Central memory CD8-positive, alpha-beta T cell (primary cell): ENCODE data around the gene ZNF594.
"Not testable (repeated sequence)": the region's sequence is repeated elsewhere in the genome, so short reads cannot be mapped to it uniquely, and the experiment has no call there.

ENCODE experiments used
- ATAC-seq: fragments of 150-1000 bp; cut with Tn5 transposase; replicated peaks from 2 replicates; pipeline ENCODE4 v1.10.0; 2022; ENCODE audit warnings: mild to moderate bottlenecking, moderate FRiP score, moderate number of reproducible peaks; ENCODE audit not compliant: poor library complexity, severe bottlenecking; ENCODE audit errors: extremely low read depth
- DNase-seq, 2 donors: peaks; one replicate each; pipeline ENCODE4 v3.0.0; 2021; ENCODE audit warnings: low spot score in 2 of 2
- H3K27ac Mint-ChIP-seq: one replicate; pipeline ENCODE4 v1.8.0; 2022; ENCODE audit warnings: low read depth, mild to moderate bottlenecking, moderate library complexity, mixed read lengths
- H3K27me3 Mint-ChIP-seq: one replicate; pipeline ENCODE4 v1.8.0; 2022; ENCODE audit warnings: mixed read lengths
- H3K36me3 Mint-ChIP-seq: one replicate; pipeline ENCODE4 v1.8.0; 2022; ENCODE audit warnings: mild to moderate bottlenecking, moderate library complexity, mixed read lengths; ENCODE audit not compliant: insufficient read depth
- H3K4me1 Mint-ChIP-seq: one replicate; pipeline ENCODE4 v1.8.0; 2022; ENCODE audit warnings: mixed read lengths
- H3K4me3 Mint-ChIP-seq: one replicate; pipeline ENCODE4 v1.8.0; 2022; ENCODE audit warnings: mild to moderate bottlenecking, moderate library complexity, mixed read lengths
- H3K9me3 Mint-ChIP-seq: one replicate; pipeline ENCODE4 v1.8.0; 2022; ENCODE audit warnings: mixed read lengths

ZNF594 gene

DNA sequence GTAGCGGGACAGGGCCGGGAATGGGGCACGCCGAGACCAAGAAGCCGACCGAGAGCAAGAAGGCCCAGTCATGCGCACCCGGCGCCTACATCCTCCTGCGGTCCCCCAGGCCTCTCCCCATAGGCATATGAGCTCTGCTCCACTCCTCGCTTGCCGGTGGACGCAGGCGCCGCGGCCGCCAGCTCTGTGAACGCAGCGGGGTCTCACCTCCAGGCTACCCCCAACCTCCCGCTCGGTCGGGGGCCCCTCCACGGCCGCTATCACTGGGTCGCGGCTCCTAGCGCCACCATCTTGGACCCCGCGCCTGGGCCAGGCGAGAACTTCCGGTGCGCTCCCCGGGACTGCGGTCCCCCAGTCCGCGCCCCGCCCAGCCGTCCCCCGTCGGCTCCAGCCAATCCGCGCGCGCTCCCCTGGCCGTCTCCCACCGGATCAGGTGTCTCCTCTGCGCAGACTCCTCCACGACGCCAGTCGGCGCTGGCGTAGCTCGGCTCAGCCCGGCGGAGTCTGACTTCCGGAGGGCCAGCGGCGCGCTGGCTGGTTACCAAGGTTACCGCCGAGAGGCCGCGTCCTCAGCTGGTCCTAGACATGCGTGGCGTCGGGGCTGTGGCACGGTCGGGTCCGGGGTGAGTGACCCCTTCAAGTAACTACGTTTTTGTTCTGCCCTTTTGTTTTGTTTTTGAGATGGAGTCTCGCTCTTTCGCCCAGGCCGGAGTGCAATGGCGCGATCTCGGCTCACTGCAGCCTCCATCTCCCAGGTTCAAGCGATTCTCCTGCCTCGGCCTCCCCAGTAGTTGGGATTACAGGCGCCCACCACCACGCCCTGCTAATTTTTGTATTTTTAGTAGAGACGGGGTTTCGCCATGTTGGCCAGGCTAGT lies at the start of gene ZNF594:
Gene ZNF594, minus strand, starts transcription at position 328 of the 877 bp plus-strand sequence. CDS start 7,612 bp downstream, outside the sequence.
- H3K4me3 Mint-ChIP-seq = peak within 1 kb of the TSS; percentile 89
- peak within 1 kb of the TSS; percentile 93 for H3K27ac Mint-ChIP-seq
- H3K9me3 Mint-ChIP-seq = peaks cover 15% of the 10 kb centered on the region
- peak; percentile 99 for ATAC-seq
- peaks cover 13% of the 10 kb centered on the region for H3K36me3 Mint-ChIP-seq
- DNase-seq = peak; percentile 94 to 96
- no peaks in the 10 kb centered on the region for H3K27me3 Mint-ChIP-seq
- H3K4me1 Mint-ChIP-seq = peaks cover 38% of the 10 kb centered on the region

DNA sequence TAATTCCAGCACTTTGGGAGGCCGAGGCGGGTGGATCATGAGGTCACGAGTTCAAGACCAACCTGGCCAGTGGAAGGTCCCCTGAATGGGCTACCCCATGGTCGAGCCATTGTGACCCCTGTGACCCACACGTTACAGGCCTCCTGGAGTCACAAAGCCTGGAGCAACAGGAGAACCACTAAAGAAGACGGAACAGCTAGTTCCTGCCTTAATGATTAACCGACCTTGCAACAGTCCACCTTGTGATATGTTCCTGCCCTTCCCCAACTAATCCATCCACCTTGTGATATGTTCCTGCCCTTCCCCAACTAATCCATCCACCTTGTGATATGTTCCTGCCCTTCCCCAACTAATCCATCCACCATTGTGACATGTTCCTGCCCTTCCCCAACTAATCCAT lies 48.1 kb upstream of the ZNF594 start:
- H3K27ac Mint-ChIP-seq, H3K36me3 Mint-ChIP-seq, ATAC-seq, H3K4me3 Mint-ChIP-seq, H3K27me3 Mint-ChIP-seq, H3K9me3 Mint-ChIP-seq, DNase-seq: not testable (repeated sequence)
- peaks cover 59% of the 10 kb centered on the region for H3K4me1 Mint-ChIP-seq

GRCh38 chr17:5238333-5238732 lies 46.7 kb upstream of the ZNF594 start:
- peaks cover 60% of the 10 kb centered on the region for H3K4me1 Mint-ChIP-seq
- H3K27ac Mint-ChIP-seq = peak overlapping the region; percentile 90
- H3K27me3 Mint-ChIP-seq = no peaks in the 10 kb centered on the region
- peak overlapping the region; percentile 50 for H3K4me3 Mint-ChIP-seq
- H3K36me3 Mint-ChIP-seq = peaks cover 2% of the 10 kb centered on the region
- ATAC-seq (no peak), DNase-seq (no peak)
- H3K9me3 Mint-ChIP-seq = peaks cover 6% of the 10 kb centered on the region

DNA sequence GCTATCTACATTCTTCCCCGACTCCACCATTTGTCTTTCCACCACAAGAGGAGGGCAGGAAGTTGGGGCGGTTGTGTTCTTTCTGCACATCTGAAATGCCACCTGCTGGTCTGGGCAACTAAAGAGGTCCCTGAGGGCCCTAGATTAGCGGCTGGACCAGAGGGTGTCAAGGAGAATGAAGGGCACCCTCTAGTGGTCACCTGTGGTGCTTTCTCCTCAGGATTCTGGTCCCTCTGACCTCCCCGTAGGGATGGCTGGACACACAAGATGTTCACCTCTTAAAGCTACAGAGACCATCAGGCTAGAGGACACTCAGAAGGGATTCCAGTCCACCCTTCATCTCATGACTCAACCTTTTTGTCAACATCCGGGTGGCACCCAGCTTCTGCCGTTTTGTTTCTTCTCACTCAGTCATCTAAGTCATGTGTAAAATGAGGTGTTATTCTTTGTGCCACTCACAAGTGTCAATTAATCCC lies 45.9 kb upstream of the ZNF594 start:
- Mint-ChIP-seq H3K4me3 (peak overlapping the region; percentile 50), H3K9me3 (peaks cover 6% of the 10 kb centered on the region), H3K27me3 (no peaks in the 10 kb centered on the region), H3K4me1 (peaks cover 60% of the 10 kb centered on the region), H3K27ac (peak overlapping the region; percentile 90), H3K36me3 (no peaks in the 10 kb centered on the region)
- DNase-seq (peak in 1 of 2 donors; percentile 37), ATAC-seq (peak; percentile 65)

- no peak for DNase-seq
- Mint-ChIP-seq H3K36me3 (no peaks in the 10 kb centered on the region), H3K27ac (peak overlapping the region; percentile 90), H3K4me1 (peaks cover 58% of the 10 kb centered on the region), H3K27me3 (no peaks in the 10 kb centered on the region), H3K9me3 (peaks cover 6% of the 10 kb centered on the region), H3K4me3 (peak overlapping the region; percentile 50)
- no peak for ATAC-seq
Observed at GRCh38 chr17:5236938-5237540, 45.4 kb upstream of the ZNF594 start.

- H3K27me3 Mint-ChIP-seq = no peaks in the 10 kb centered on the region
- H3K27ac Mint-ChIP-seq = peak within 1 kb of the TSS; percentile 67
- DNase-seq (no peak), ATAC-seq (no peak)
- H3K4me1 Mint-ChIP-seq = peaks cover 51% of the 10 kb centered on the region
- H3K36me3 Mint-ChIP-seq = peaks cover 1% of the 10 kb centered on the region
- H3K4me3 Mint-ChIP-seq = no peak within 1 kb of the TSS
- H3K9me3 Mint-ChIP-seq = peaks cover 6% of the 10 kb centered on the region
Observed at GRCh38 chr17:5234645-5235576, 43.2 kb upstream of the ZNF594 start, which contains the start of gene SCIMP. TSS of gene SCIMP (minus strand) at chr17:5234860. CDS start at chr17:5234755, 105 bp downstream.

GRCh38 chr17:5233492-5233891 lies 41.8 kb upstream of the ZNF594 start:
- not testable (repeated sequence) for H3K36me3 Mint-ChIP-seq, H3K27ac Mint-ChIP-seq
- peaks cover 61% of the 10 kb centered on the region for H3K4me1 Mint-ChIP-seq

DNA sequence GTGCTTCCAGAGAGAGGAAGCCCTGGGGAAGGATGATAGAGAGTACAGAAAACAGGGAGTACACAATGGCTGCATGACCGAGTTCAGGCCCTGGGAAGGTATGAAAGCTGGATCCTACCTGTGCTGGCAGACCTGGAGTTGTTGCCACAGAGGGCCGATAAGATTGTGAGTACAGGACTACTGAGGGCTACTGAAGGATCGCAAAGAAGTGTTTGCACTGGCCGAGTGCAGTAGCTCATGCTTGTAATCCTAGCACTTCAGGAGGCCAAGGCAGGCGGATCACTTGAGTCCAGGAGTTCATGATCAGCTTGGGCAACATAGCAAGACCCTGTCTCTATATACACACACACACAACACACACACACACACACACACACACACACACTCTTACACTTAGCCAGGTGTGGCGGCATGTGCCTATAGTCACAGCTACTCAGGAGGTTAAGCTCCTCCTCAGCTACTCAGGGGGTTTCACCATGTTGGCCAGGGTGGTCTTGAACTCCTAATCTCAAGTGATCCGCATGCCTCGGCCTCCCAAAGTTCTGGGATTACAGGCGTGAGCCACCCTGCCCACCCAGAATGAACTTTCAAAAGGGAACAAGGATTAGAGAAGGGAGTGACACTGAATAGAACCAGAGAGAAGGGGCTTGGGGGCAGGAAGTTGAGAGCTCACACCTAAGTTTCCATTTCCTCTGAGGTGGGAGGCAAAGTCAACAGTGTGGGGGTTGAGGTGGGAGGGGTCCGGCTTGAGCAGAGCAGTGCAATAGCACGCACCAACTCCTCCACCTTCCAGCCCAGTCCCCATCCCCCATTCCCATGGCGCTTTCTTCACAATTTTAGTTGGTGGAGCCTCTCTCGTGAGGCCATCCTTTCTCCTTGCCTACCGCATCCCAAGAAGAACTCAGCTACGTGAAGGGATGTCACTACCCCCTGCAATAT lies 35.5 kb upstream of the ZNF594 start:
- Mint-ChIP-seq H3K4me1 (peaks cover 62% of the 10 kb centered on the region), H3K27me3 (no peaks in the 10 kb centered on the region), H3K36me3 (peaks cover 11% of the 10 kb centered on the region), H3K27ac (peak overlapping the region; percentile 96), H3K9me3 (no peaks in the 10 kb centered on the region), H3K4me3 (peak overlapping the region; percentile 75)
- peak; percentile 91 for ATAC-seq
- peak in 1 of 2 donors; percentile 53 for DNase-seq

More at GRCh38 chr17:5233492-5233891, 41.8 kb upstream of the ZNF594 start:
- not testable (repeated sequence) for H3K4me3 Mint-ChIP-seq, DNase-seq, H3K9me3 Mint-ChIP-seq, H3K27me3 Mint-ChIP-seq, ATAC-seq

DNA sequence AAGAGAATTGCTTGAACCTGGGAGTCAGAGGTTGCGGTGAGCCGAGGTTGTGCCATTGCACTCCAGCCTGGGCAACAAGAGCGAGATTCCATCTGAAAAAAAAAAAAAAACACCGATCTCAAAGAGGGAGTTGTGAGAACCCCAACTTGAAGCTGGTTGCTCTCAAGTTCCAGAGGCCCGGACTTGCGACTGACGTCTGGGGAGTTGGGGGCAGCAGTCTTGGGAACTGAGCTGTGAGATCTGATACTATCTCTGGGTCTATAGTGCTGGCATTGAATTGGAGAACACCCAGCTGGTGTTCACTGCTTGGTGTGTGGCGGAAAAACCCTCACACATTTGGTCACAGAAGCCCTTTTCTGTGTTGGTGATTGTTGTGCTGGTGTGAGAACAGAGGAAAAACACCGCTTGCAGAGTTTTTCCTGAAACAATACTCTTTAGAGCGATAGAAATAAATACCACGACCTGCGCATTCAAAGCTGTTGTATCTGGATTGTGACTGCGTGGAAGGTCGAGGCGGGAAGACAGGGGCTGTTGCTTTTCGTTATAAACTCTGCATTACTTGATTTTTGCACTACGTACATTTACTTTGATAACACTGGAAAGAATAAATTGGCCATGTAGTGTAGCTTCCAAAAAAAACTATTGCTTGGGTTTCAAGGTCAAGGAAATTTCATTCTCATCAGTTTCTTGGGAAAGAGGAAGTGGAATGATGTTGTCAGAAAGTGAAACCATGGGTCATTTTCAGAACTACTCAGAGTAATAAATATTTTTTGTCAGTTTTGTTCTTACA lies 34.2 kb upstream of the ZNF594 start:
- peak overlapping the region; percentile 75 for H3K4me3 Mint-ChIP-seq
- H3K4me1 Mint-ChIP-seq = peaks cover 71% of the 10 kb centered on the region
- peak in 1 of 2 donors; percentile 23 for DNase-seq

DNA sequence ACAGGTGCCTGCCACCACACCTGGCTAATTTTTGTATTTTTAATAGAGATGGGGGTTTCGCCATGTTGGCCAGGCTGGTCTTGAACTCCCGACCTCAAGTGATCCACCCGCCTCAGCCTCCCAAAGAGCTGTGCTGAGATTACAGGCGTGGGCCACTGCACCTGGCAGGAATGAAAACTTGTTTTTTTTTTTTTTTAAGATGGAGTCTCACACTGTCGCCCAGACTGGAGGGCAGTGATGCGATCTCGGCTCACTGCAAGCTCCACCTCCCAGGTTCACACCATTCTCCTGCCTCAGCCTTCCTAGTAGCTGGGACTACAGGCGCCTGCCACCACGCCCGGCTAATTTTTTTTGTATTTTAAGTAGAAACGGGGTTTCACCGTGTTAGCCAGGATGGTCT lies 30.2 kb upstream of the ZNF594 start:
- not testable (repeated sequence) for H3K27me3 Mint-ChIP-seq, ATAC-seq, DNase-seq, H3K9me3 Mint-ChIP-seq
- Mint-ChIP-seq H3K27ac (peak overlapping the region; percentile 90), H3K36me3 (peaks cover 17% of the 10 kb centered on the region), H3K4me1 (peaks cover 48% of the 10 kb centered on the region), H3K4me3 (peak overlapping the region; percentile 63)

More for the DNA sequence above, 34.2 kb upstream of the ZNF594 start:
- Mint-ChIP-seq H3K27me3 (no peaks in the 10 kb centered on the region), H3K27ac (peak overlapping the region; percentile 96), H3K36me3 (peaks cover 14% of the 10 kb centered on the region), H3K9me3 (no peaks in the 10 kb centered on the region)
- ATAC-seq = no peak

DNA sequence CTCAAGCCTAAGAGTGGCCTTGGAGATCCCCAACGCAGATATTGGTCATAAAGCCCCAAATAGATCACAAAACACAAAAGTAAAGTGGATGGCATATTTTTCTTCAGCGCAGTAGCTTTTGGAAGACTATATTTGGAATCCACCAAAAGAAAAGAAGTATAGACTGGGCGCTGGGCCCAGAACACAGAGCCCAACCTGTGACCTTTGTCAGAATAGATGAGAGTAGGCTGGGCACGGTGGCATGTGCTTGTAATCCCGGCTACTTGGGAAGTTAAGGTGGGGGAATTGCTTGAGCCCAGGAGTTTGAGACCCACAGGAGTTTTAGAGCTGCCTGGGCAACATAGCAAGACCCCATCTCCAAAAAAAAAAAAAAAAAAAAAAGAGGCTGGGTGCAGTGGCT lies 28.4 kb upstream of the ZNF594 start:
- Mint-ChIP-seq H3K27me3 (no peaks in the 10 kb centered on the region), H3K4me1 (peaks cover 33% of the 10 kb centered on the region), H3K27ac (peak overlapping the region; percentile 90), H3K4me3 (no peak overlapping the region), H3K9me3 (no peaks in the 10 kb centered on the region), H3K36me3 (peaks cover 17% of the 10 kb centered on the region)
- DNase-seq (no peak), ATAC-seq (no peak)
